B cell (primary cell): ENCODE measurements around the gene EFNA5. TPM values are rescaled to one million over a fixed set of nuclear protein-coding genes. Genes with fewer than 3 reads are reported as not detected.

Source experiments
- ATAC-seq: fragments of 200-7000 bp; cut with Tn5 transposase; one replicate; pipeline ENCODE4 v1.10.0; 2021; ENCODE audit warnings: low read depth, mild to moderate bottlenecking, moderate number of reproducible peaks, moderate library complexity
- CTCF ChIA-PET: fragments of 350-600 bp; sonication (Branson Sonifier 250); formaldehyde crosslinking; loops from one replicate; lab custom pipeline; 2021; ENCODE audit warnings: antibody characterized with exemption, inconsistent platforms; lab: Charles Lee
- POLR2A ChIA-PET: fragments of 350-600 bp; sonication (Branson Sonifier 250); formaldehyde crosslinking; loops from one replicate; lab custom pipeline; 2021; ENCODE audit warnings: antibody characterized with exemption; lab: Charles Lee
- DNase-seq: peaks from one replicate; pipeline ENCODE4 v3.0.0; 2013
- H2AFZ ChIP-seq: 2 replicates; pipeline ENCODE4 v1.6.1; 2012; ENCODE audit warnings: mild to moderate bottlenecking, low read depth, low read length; ENCODE audit not compliant: insufficient read depth, poor library complexity, severe bottlenecking
- H3K27ac ChIP-seq, 2 donors: 1 replicate in 1 of 2; 2 replicates in 1 of 2; pipeline ENCODE4 v1.5.1; 2012 to 2013; ENCODE audit warnings: low read length in 2 of 2, mild to moderate bottlenecking in 2 of 2, moderate library complexity in 1 of 2
- H3K27me3 ChIP-seq, 4 experiments: fragments of 200-600 bp in 1 of 4; sonication (generic) in 1 of 4; replicated peaks in 1 of 4; 1 replicate in 2 of 4; 2 replicates in 2 of 4; pipeline versions ENCODE4 v1.6.1 to v1.7.0; 2013 to 2016; ENCODE audit warnings: low read length in 3 of 4, mild to moderate bottlenecking in 2 of 4, mixed read lengths in 1 of 4, moderate library complexity in 1 of 4; ENCODE audit not compliant: insufficient read depth in 4 of 4, control insufficient read depth in 3 of 4; ENCODE audit errors: control extremely low read depth in 1 of 4
- H3K36me3 ChIP-seq, 2 experiments: replicated peaks in 1 of 2; 1 replicate in 1 of 2; 2 replicates in 1 of 2; pipeline versions ENCODE4 v1.6.1 to v1.7.1; 2013; ENCODE audit warnings: low read length in 1 of 2; ENCODE audit not compliant: insufficient read depth in 2 of 2, control insufficient read depth in 1 of 2; ENCODE audit errors: control extremely low read depth in 1 of 2, extremely low read depth in 1 of 2
- H3K4me1 ChIP-seq, 2 donors: fragments of 200-600 bp in 1 of 2; sonication (generic) in 1 of 2; 1 replicate in 1 of 2; 2 replicates in 1 of 2; pipeline versions ENCODE4 v1.5.1 to v1.6.1; 2013 to 2017; ENCODE audit warnings: low read length in 2 of 2; ENCODE audit not compliant: control insufficient read depth in 2 of 2, insufficient read depth in 2 of 2
- H3K4me2 ChIP-seq: replicated peaks from 2 replicates; pipeline ENCODE3; 2012; ENCODE audit warnings: mild to moderate bottlenecking, low read depth, low read length; ENCODE audit not compliant: poor library complexity, severe bottlenecking
- H3K4me3 ChIP-seq, 5 experiments: fragments of 200-600 bp in 1 of 5; sonication (generic) in 1 of 5; 1 replicate in 3 of 5; 2 replicates in 2 of 5; pipeline versions ENCODE4 v1.5.1 to v1.7.0; 2011 to 2016; ENCODE audit warnings: low read length in 4 of 5, mild to moderate bottlenecking in 4 of 5, low read depth in 2 of 5, control low read depth in 1 of 5, moderate library complexity in 1 of 5; ENCODE audit not compliant: insufficient read depth in 1 of 5; ENCODE audit errors: control extremely low read depth in 1 of 5, extremely low read depth in 1 of 5
- H3K79me2 ChIP-seq: fragments of 200-600 bp; sonication (generic); one replicate; pipeline ENCODE4 v1.6.0; 2016; ENCODE audit warnings: low read length; ENCODE audit not compliant: control insufficient read depth, insufficient read depth
- H3K9ac ChIP-seq: fragments of 200-600 bp; sonication (generic); 2 replicates; pipeline ENCODE4 v1.6.1; 2017; ENCODE audit warnings: mild to moderate bottlenecking, low read length, moderate library complexity
- H3K9me3 ChIP-seq, 3 donors: one replicate each; pipeline versions ENCODE4 v1.6.1 to v1.7.1; 2013; ENCODE audit warnings: low read length in 2 of 3; ENCODE audit not compliant: control insufficient read depth in 2 of 3, insufficient read depth in 1 of 3; ENCODE audit errors: control extremely low read depth in 1 of 3
- H4K20me1 ChIP-seq: 2 replicates; pipeline ENCODE4 v1.6.0; 2012; ENCODE audit warnings: mild to moderate bottlenecking, low read length; ENCODE audit not compliant: insufficient read depth, control insufficient read depth, poor library complexity, severe bottlenecking
- H3K27ac Mint-ChIP-seq: one replicate; pipeline ENCODE4 v1.8.0; 2021; ENCODE audit warnings: mixed read lengths
- H3K27me3 Mint-ChIP-seq: one replicate; pipeline ENCODE4 v1.8.0; 2021; ENCODE audit warnings: mixed read lengths
- H3K4me1 Mint-ChIP-seq: one replicate; pipeline ENCODE4 v1.8.0; 2021; ENCODE audit warnings: mixed read lengths
- H3K4me3 Mint-ChIP-seq: one replicate; pipeline ENCODE4 v1.8.0; 2021; ENCODE audit warnings: mixed read lengths
- H3K9me3 Mint-ChIP-seq: one replicate; pipeline ENCODE4 v1.8.0; 2022; ENCODE audit warnings: mixed read lengths; ENCODE audit not compliant: insufficient read depth
- EZH2 ChIP-seq: IDR thresholded peaks from 2 replicates; pipeline ENCODE4 v1.6.1; 2012; ENCODE audit warnings: borderline replicate concordance, low read depth, mild to moderate bottlenecking, moderate library complexity, low read length; ENCODE audit not compliant: insufficient read depth, poor library complexity, severe bottlenecking
- WGBS: methylation state at CpG from one replicate; pipeline ENCODE4 v1.1.5; 2013; ENCODE audit warnings: missing lambda C conversion rate; ENCODE audit not compliant: insufficient coverage; 5-methylcytosine and 5-hydroxymethylcytosine counted together
- intact Hi-C: fragments of 100-400 bp; cut with micrococcal nuclease; formaldehyde crosslinking; loops from one replicate; pipeline ENCODE4 v1.10.0; 2022
- polyA plus RNA-seq: library from polyadenylated mRNA; depleted of rRNA; stranded (reverse); fragments of >200 nt; gene quantifications from 2 replicates; pipeline ENCODE4 v1.2.3, GENCODE V29; 2012
- total RNA-seq, 2 donors: library from RNA; stranded (reverse); fragments of 120-200 nt in 1 of 2; gene quantifications; 1 replicate in 1 of 2; 2 replicates in 1 of 2; pipeline versions ENCODE4 v1.2.3 to v1.2.4, GENCODE V29; 2013 to 2022
- TF ChIP-seq, protein P1 (sequence below): fragments of 200-600 bp; IDR thresholded peaks from one replicate; pipeline ENCODE4 v1.8.0; 2022; ENCODE audit warnings: antibody characterized with exemption, mild to moderate bottlenecking

The EFNA5 gene
- total and polyA plus RNA-seq, 2 donors (not counting 1 experiment from before 2014, with no cell fraction given), result not detected

GRCh38 chr5:107439832-107440231 lies 230.9 kb downstream of the EFNA5 start:
- peaks cover 0 to 5% (median 0%) of the 10 kb centered on the region in 3 donors for H3K9me3 ChIP-seq
- H3K4me1 ChIP-seq, result no peaks in the 10 kb centered on the region
- no peak for ATAC-seq
- no CpG with 5 or more reads among the region's 2 CpGs for WGBS
- H3K27me3 ChIP-seq, result no peaks in the 10 kb centered on the region
- no peak overlapping the region for H3K4me3 ChIP-seq
- CTCF ChIA-PET, result no interaction called here
- DNase-seq, result no peak
- intact Hi-C loops, result no loop called here
- H3K36me3 ChIP-seq, result no peaks in the 10 kb centered on the region
- Mint-ChIP-seq H3K9me3 (no peaks in the 10 kb centered on the region), H3K27ac (no peak overlapping the region), H3K27me3 (peaks cover 12% of the 10 kb centered on the region), H3K4me3 (no peak overlapping the region), H3K4me1 (no peaks in the 10 kb centered on the region)
- TF ChIP-seq, protein P1, sequence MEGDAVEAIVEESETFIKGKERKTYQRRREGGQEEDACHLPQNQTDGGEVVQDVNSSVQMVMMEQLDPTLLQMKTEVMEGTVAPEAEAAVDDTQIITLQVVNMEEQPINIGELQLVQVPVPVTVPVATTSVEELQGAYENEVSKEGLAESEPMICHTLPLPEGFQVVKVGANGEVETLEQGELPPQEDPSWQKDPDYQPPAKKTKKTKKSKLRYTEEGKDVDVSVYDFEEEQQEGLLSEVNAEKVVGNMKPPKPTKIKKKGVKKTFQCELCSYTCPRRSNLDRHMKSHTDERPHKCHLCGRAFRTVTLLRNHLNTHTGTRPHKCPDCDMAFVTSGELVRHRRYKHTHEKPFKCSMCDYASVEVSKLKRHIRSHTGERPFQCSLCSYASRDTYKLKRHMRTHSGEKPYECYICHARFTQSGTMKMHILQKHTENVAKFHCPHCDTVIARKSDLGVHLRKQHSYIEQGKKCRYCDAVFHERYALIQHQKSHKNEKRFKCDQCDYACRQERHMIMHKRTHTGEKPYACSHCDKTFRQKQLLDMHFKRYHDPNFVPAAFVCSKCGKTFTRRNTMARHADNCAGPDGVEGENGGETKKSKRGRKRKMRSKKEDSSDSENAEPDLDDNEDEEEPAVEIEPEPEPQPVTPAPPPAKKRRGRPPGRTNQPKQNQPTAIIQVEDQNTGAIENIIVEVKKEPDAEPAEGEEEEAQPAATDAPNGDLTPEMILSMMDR, result no peak
- TF ChIP-seq EZH2, result no peak
- no peak overlapping the region for H3K9ac ChIP-seq
- H3K4me2 ChIP-seq, result no peak overlapping the region
- no peaks in the 10 kb centered on the region for H4K20me1 ChIP-seq
- no peaks in the 10 kb centered on the region for H3K79me2 ChIP-seq
- H2AFZ ChIP-seq, result no peak overlapping the region
- H3K27ac ChIP-seq, result no peak overlapping the region
- POLR2A ChIA-PET, result no interaction called here

GRCh38 chr5:107437986-107438510 lies 232.7 kb downstream of the EFNA5 start:
- WGBS, result 90% methylated on average over 3 of the region's 6 CpGs
- H3K4me3 ChIP-seq, result no peak overlapping the region
- DNase-seq (no peak), ATAC-seq (no peak)
- H3K36me3 ChIP-seq, result no peaks in the 10 kb centered on the region
- H3K27me3 Mint-ChIP-seq, result peaks cover 3% of the 10 kb centered on the region
- H3K4me1 ChIP-seq, result no peaks in the 10 kb centered on the region
- no peak for TF ChIP-seq EZH2
- TF ChIP-seq, protein P1, result no peak
- no peak overlapping the region for H3K4me3 Mint-ChIP-seq
- no peak overlapping the region for H3K9ac ChIP-seq
- ChIA-PET CTCF (no interaction called here), POLR2A (no interaction called here)
- no peak overlapping the region for H3K27ac ChIP-seq
- intact Hi-C loops, result no loop called here
- no peaks in the 10 kb centered on the region for H4K20me1 ChIP-seq
- no peak overlapping the region for H2AFZ ChIP-seq
- no peak overlapping the region for H3K27ac Mint-ChIP-seq
- no peaks in the 10 kb centered on the region for H3K9me3 Mint-ChIP-seq
- no peak overlapping the region for H3K4me2 ChIP-seq
- peaks cover 0 to 5% (median 0%) of the 10 kb centered on the region in 3 donors for H3K9me3 ChIP-seq
- no peaks in the 10 kb centered on the region for H3K27me3 ChIP-seq
- no peaks in the 10 kb centered on the region for H3K79me2 ChIP-seq
- no peaks in the 10 kb centered on the region for H3K4me1 Mint-ChIP-seq
